ENCODE measurements around the gene SEPTIN3.

The SEPTIN3 gene

DNA sequence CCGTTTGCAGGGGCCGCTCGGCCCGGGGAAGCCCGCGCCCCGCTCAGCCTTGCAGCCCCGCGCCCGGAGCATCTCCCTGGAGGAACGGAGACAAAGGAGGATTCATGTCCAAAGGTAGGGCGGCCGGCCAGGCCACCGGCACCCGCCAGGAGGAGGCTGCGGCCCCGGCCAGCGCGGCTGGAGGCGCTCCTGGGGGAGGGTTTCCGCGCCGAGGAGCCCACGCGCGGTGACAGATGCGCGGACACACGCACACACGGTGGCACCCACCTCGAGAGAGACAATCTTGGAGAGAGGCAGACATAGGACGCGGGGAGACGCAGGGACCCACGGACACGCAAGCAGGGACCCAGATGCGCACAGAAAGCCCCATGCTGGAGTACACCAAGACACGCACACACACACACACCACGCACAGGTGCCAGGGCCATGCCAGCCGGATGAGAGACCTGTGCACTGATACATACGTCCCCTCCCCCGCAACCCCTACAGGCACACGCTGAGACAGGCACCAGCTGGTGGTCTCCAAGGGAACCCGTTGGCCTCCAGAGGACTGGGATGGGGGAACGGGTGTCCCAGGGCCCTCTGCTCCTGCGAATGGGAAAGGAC is 7.8 kb downstream of the SEPTIN3 start:
- DNase-seq (ENCODE audit: low read depth): no peak

DNA sequence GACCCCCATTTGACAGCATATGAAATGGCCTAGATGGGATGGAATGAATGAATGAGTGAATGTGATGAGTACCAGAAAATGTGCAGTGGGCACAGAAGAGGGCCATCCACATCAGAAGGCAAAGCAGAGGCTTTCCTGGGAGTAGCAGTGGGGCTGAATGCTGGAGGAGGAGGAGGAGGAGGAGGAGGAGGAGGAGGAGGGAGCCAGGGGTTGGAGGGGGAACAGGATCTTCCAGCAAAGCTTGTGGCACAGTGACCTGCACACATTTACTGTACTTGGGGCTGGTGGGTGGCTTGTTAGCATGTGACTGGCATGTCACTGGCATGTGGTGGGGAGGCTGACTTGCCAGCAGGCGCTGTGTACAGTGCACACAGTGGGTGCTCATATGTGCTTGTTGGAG is 9.5 kb downstream of the SEPTIN3 start:
- DNase-seq (ENCODE audit: low read depth): no peak

DNA sequence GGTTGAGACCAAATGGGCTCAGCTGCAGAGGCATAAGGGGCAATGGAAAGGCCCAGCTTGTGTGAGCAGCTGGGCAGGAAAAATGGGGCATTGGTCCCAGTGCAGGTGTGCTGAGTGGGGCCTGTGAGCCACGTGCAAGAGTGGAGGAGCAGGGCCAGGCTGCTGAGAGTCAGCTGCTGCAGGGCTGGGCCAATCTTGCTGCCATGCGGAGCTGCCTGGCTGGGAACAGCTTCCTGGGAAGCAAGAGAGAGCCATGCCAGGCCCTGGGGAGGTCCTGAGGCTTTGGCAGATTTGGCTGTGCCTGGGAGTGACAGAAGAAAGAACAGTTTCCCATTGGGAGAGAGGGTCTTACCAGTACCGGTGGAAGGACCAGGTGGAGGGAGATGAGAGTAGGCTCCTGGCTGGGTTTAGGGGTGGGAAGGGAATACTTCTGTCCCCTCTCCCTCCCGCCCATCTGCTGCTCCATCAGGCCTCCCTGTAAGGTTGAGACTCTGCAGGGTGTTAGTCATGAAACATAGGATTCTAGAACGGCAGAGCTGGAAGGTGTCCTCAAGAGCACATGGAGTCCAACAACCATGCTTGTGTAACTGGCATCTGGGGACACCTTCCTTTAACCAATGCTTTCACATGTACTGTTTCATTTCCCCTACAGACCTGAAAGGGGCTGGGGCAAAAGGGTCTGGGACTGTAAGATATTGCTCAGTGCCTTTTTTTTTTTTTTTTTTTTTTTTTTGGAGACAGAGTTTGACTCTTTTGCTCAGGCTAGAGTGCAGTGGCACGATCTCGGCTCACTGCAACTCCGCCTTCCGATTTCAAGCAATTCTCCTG is 10.4 kb downstream of the SEPTIN3 start:
- no peak for DNase-seq (ENCODE audit: low read depth)

DNA sequence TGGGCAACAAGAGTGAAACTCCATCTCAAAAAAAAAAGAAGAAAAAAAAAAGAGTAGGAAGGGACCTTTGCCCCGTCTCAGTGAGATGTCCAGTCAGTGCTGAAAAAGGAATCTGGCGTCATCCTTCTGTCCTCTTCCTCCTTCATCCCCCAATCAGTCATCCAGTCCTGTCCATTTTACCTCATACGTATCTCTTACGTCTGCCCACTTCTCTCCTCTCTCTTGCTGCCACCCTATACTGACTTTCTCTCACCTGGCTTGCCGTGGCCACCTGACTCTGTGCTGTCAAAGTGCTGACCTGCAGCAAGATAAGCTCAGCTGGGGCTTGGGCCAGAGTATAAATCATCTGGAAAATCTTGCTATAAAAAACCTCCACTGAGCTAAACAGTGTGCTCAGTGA is 13.6 kb downstream of the SEPTIN3 start:
- no peak for DNase-seq (ENCODE audit: low read depth)

DNA sequence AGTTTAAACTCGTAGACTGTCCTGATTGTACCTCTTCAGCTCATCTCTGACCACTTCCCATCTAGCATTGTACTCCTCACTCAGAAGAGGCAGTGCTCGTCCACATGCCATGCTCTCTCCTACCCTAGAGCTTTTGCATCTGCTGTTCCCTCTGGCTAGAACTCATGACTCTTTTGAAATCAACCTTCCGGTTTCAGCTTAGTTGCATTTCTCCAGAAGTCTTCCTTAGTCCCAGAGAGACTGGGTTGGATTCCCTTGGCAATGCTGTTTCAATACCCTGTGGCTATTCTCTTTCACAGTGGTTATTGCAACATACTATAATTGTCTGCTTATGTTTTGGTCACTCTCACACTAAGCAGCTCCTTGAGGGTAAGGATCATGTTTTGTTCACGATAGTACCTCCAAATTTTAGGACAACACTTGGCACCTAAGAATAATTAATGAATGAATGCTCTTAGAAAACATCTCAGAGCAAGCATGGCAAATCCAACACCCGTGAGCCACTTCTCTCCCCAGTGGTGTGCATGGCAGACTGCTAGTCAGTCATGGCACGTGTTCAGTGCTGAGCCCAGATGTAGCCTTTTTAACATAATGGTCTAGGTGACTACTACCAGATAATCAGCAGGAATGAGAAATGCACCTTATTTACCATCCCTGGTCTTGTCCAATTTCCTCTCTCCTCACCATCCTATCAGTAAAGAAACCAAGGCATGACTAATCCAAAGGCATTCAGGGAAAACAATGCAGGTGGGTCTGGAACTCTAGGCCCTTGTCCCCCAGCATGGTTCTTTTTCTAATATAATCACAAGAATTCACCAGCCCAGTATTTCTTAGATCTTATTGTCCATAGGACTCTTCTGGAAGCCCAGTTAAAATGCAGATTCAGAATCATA is 14.5 kb downstream of the SEPTIN3 start:
- peak; percentile 65 for DNase-seq (ENCODE audit: low read depth)

DNA sequence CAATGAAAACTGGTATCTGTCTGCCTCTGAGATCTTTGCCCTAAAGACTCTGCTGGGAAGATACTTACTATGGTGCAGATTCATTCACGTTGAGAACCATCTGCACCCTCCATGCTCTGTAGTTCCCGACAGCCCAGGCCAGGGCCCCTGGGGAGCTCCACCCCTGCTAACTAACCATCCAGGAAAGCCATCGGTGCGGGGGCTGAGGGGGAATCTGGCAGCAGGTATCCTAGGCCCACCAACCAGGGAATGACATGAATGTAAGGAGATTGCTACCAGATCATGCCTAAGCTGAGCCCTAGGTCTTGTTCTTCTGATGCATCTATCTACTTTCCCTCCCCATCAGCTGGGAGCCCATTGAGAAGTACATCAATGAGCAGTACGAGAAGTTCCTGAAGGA is 18.0 kb downstream of the SEPTIN3 start:
- DNase-seq (ENCODE audit: low read depth): no peak

DNA sequence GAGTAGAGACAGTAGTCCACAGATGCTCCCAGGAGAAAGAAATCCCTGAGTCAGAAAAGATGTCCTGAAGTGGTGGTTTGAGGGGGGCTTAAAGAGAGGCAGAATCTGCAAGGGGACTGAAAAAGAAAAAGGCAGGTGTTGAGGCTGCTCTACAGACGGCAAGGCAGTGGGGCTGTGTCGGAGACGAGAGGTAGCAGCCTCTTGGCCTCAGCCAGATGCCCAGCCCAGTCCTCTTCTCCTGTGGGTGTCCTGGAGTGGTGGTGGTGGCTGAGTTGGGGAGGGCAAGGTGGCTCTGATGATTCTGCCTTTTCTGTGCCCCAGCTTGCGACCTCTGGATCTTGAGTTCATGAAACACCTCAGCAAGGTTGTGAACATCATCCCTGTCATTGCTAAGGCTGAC is 20.0 kb downstream of the SEPTIN3 start:
- no peak for DNase-seq (ENCODE audit: low read depth)

DNA sequence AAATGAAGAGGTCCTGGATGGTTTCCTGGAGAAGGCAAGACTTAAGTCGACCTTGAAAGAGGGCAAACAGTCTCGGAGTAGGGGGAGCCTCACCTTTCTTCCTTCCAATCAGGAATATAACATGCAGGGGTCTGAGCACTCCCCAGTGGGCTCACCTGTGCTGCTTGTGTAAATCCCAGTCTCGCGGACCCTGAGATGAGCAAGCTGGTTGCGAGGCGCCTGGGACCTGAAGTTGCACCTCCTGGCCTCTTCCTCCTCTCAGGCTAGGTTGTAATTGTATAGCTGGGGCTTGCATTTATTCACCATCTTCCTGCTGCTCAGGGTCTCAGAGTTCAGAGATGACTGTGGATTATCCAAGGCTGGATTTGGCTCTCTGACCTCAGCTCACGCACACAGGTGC is 21.9 kb downstream of the SEPTIN3 start:
- no peak for DNase-seq (ENCODE audit: low read depth)

DNA sequence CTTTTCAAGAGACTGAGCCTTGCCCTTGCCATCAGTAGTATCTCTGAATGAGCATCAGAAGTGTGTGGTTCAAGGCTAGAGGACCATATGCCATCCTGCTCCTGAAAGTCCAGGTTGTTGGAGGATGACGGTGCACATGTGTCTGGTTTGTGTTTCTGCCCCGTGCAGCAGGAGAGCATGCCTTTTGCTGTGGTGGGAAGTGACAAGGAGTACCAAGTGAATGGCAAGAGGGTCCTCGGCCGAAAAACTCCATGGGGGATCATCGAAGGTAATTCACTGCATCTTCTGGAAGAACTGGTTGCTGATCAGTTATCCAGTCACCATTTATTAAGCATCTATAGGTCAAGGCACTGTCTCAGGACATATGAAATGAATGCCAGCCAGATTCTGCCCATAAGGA is 23.3 kb downstream of the SEPTIN3 start:
- DNase-seq (ENCODE audit: low read depth): no peak

DNA sequence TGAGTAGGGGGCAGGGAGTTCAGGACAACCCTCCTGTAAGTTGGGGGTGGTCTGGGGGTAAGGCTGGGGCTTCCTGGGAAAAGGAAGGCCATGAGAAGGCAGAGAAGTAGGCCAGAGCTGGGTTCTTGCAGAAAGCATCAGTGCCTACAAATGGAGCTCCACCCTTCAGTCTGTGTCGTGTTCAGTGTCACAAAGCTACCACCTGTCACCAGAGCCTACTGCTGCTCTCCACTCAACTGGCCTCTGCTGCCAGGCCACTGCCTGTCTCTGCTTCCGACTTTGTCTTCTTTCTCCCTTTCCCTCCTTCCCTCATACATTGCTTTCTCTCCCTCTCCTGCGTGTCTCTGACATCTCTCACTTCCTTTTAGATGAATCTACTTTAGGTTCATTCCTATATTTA is 26.0 kb downstream of the SEPTIN3 start:
- no peak for DNase-seq (ENCODE audit: low read depth)

DNA sequence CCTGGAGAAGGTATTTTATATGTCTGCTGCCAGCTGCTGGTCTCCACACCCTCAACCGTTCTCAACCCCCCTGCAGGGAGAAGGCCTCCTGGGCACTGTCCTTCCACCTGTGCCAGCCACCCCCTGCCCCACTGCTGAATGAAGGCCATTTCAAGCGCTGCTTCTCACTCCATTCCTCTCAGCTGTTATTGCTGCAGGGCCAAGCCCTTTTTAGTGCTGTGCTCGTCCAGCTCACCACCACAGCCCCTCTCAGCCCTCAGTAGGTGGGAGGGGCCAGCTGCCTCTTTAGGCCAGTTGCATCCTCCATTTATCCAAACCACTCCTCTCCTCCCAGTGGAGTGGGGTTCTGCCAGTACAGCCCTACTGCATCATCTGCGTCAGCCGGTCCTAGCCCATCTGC is 27.6 kb downstream of the SEPTIN3 start:
- no peak for DNase-seq (ENCODE audit: low read depth)

DNA sequence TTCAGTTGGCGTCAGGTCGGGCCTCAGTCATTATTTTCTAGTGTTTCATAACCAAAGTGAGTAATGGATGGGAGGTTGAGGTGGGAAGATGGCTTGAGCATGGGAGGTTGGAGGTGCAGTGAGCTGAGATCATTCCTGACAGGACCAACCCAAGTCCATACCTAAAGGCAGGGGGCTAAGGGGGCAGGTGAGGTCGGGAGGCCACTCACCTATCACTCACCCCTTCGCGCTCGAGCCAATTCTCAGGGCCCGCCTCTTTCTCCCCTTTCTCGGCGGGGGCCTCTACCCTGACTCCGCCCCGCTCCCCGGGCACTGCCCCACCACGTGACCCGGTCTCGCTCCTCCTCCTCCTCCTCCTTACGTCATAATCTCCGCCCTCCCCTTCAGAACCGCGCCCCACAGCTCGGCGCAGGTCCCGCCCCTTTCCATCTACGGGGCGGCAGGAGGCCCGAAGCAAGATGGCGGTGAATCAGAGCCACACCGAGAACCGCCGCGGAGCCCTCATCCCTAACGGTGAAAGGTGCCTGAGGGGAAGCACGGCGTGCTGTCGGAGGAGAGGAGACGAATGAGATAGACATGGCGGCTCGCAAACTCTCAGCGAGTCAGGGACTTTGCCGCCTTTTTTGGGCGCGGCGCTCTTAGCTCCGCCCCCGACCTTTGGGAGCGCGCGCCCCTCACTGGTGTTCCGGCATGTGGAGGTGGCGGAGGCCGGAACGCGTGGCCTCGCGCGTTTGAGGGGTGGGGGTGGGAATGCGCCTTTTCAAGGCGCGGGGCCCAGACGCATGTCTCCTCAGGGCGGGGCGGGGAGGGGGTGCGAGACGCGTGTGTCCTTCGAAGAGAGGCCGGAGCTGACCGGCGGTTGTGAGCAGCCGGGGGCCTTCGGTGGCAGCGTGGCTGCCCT is 29.4 kb downstream of the SEPTIN3 start, which contains the start of gene WBP2NL:
Gene WBP2NL, plus strand, starts transcription at position 428 of the 901 bp plus-strand sequence. Its CDS starts 31 bp downstream, at position 459.
- DNase-seq (ENCODE audit: low read depth): peak; percentile 29

DNA sequence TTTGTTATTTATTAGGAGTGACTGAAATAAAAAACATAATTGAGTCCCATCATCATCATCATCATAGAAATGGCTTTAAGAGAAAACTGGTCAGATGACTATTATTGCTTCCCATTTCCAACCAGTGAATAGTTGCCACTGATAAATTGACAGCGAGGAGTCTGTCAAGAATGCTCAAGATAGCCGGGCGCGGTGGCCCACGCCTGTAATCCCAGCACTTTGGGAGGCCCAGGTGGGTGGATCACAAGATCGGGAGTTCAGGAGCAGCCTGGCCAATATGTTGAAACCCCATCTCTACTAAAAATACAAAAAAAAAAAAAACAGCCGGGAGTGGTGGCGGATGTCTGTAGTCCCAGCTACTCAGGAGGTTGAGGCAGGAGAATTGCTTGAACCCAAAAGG is 31.2 kb downstream of the SEPTIN3 start:
- DNase-seq (ENCODE audit: low read depth): no peak

DNA sequence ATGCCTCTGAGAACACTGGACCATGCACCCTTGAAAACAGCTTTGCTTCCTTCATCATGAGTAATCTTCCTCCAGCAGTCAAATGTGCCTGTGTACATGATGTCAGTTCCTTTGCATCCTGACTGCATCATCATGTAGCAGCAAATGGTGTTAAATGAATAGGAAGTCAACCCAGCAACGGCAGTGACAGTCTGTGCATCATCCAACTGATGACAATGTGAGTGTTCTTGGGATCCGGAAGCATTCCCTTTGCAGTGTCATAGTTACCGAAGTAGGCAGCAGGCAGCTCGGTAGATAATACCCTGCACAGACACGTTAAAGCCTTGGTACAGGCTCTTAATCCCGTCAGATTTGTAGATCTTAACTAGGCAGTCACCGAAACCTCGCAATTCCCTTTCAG is 31.9 kb downstream of the SEPTIN3 start:
- no peak for DNase-seq (ENCODE audit: low read depth)

DNA sequence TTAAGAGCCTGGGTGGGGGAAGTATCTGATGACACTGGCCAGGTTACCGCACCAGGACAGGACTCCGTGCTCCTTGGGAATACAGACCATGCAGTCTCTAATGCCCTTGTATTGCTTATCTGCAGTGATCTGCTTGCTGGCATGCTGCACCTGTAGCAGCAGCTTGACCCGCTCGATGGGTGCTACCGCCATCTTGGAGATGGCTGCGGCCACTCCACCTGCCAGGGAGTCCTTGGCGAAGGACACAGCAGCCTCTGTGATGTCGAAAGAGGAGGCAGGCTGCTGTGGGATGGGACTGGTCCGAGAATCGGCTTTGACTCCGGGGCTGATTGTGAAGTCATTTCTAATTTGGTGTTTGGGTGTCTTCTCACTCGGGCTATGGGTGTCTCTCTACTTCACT is 32.5 kb downstream of the SEPTIN3 start:
- DNase-seq (ENCODE audit: low read depth): no peak

DNA sequence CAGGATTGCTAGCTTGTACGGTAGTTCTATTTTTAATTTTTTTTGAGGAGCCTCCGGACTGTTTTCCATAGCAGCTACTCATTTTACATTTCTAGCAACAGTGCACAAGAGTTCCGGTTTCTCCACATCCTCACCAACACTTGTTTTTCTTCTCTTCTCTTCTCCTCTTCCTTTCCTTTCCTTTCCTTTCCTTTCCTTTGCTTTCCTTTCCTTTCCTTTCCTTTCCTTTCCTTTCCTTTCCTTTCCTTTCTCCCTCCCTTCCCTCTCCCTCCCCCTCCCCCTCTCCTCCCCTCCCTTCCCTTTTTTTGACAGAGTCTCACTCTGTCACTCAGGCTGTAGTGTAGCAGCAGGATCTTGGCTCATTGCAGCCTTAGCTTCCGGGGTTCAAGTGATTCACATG is 38.7 kb downstream of the SEPTIN3 start:
- DNase-seq (ENCODE audit: low read depth): no peak

DNA sequence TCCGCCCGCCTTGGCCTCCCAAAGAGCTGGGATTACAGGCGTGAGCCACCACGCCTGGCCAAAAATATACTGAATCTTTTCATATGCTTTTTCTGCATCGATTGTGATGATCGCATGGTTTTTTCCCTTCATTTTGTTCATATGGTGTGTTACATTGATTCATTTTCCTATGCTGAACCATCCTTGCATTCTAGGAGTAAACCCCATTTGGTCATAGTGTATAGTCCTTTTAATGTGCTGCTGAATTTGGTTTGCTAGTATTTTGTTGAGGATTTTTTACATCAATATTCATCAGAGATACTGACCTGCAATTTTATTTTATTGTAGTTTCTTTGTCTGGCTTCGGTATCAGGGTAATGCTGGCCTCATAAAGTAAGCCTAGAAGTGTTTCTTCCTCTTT is 41.5 kb downstream of the SEPTIN3 start:
- no peak for DNase-seq (ENCODE audit: low read depth)

DNA sequence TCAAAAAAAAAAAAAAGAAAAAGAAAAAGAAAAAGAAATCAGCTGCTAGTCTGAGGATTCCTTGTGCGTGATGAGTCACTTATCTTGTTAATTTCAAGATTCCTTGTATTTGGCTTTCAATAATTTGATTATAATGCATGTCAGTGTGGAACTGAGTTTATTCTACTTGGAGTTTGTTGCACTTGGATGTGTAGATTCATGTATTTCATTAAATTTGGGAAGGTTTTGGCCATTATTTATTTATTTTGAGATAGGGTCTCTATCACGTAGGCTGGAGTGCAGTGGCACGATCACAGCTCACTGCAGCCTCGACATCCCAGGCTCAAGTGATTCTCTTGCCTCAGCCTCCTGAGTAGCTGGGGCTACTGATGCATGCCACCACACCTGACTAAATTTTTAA is 44.1 kb downstream of the SEPTIN3 start:
- DNase-seq (ENCODE audit: low read depth): no peak

DNA sequence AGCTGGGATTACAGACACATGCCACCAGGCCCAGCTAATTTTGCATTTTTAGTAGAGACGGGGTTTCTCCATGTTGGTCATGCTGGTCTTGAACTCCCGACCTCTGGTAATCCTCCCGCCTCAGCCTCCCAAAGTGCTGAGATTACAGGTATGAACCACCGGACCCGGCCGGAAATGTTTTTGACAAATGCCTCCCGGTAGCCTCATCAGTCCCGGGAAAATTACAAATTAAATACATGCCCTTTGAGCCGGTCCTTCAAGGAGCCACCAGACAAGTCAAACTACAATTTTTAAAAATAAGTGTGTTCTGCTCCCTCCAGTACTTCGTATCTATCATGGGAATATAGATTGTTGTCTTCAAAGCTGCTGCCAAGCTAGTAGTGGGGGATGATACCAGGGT is 46.9 kb downstream of the SEPTIN3 start:
- DNase-seq (ENCODE audit: low read depth): no peak

DNA sequence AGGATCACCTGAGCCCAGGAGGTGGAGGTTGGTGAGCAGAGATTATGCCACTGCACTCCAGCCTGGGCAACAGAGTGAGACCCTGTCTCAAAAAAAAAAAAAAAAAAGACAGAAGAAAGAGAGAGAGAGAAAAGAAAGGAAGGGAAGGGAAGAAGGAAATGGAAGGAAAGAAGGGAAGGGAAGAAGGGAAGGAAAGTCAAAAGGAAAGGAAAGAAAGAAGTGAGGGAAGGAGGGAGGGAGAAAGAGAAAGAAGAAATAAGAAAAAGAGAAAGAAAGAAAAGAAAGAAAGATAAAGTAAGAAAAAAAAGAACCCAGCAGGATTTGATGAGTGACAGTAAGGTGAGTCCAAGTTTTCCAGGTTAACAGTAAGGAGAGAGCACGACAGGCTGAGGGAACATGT is 49.0 kb downstream of the SEPTIN3 start:
- DNase-seq (ENCODE audit: low read depth): no peak
